ENCODE measurements around the gene FOXJ3. TPM values are rescaled to one million over a fixed set of nuclear protein-coding genes. Genes with fewer than 3 reads are reported as not detected.

Gene FOXJ3
- total and polyA plus RNA-seq, 2 of the 4 experiments (the other 2 are of a cell fraction) = 16.7 to 30.5 TPM

DNA sequence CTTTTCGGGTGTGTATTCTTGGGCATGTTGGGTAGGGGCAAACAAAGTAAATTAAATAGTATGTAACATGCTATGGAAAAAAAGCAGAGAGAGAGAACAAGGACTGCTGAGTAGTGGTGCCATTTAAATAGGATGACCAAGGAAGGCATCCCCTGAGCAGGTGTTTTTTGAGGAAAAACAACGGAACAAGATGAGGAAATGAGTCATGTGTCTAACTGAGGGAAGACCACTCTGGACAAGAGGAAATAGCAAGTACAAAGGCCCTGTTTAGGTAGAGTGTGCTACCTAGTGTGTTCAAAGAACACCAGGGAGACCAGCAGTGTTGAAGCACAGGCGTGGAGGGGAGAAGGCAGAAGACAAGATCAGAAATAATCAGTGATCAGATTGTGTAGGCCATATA is 150.4 kb downstream of the FOXJ3 start:
- no peak overlapping the region for H2AFZ ChIP-seq (replicated peaks; ENCODE audit: low read length, poor library complexity)
- no peak overlapping the region for H2BK15ac ChIP-seq (ENCODE audit: low read depth, low read length)
- ATAC-seq (ENCODE audit: low read depth) (no peak), DNase-seq (no peak)
- 92% methylated on average over 2 of the region's 3 CpGs; no CpG with 5 or more reads in 1 of the 2 experiments for WGBS, 2 experiments (ENCODE audit: extremely low coverage in 2 of 2, insufficient read length in 1 of 2)
- H3K23ac ChIP-seq (ENCODE audit: low read depth, low read length) = no peak overlapping the region
- CTCF ChIA-PET = interaction anchor here (0.7 kb wide), 1 partner anchor 171 kb away, joined by 4 read pairs; no protein-coding TSS in a partner anchor
- H3K27ac ChIP-seq (ENCODE audit: insufficient read depth, low read length) = no peak overlapping the region
- H3K14ac ChIP-seq (replicated peaks; ENCODE audit: low read depth, low read length) = no peak overlapping the region
- H2AK5ac ChIP-seq (ENCODE audit: low read depth, low read length) = no peak overlapping the region
- no TSS peak for BruUV-seq (replicated peaks)
- peaks cover 0 to 13% of the 10 kb centered on the region in 2 experiments; a peak in 2 of 4 replicates for H3K79me1 ChIP-seq (ENCODE audit: low read depth in 1 of 2, low read length in 2 of 2)
- H3K9me1 ChIP-seq (ENCODE audit: insufficient read depth, low read length) = 0 out of 2 replicates have a peak, but pooled peaks cover 2% of the 10 kb centered on the region
- no peak overlapping the region for H2AK9ac ChIP-seq (replicated peaks; ENCODE audit: low read depth, low read length, poor library complexity)
- in situ Hi-C loops (cut with MboI; ENCODE audit: low sequenced_read_pairs) (no loop called here), dilution Hi-C loops (cut with HindIII; ENCODE audit: low sequenced_read_pairs, unreplicated experiment) (no loop called here), intact Hi-C loops (cut with micrococcal nuclease) (no loop called here)
- TF ChIP-seq NFE2L2 (IDR thresholded peaks at IDR 0.05; ENCODE audit: low read depth, low read length) = no peak
- no peak for TF ChIP-seq MXI1 (IDR thresholded peaks at IDR 0.05; ENCODE audit: borderline replicate concordance, low read depth, low read length)
- TF ChIP-seq, protein P1, sequence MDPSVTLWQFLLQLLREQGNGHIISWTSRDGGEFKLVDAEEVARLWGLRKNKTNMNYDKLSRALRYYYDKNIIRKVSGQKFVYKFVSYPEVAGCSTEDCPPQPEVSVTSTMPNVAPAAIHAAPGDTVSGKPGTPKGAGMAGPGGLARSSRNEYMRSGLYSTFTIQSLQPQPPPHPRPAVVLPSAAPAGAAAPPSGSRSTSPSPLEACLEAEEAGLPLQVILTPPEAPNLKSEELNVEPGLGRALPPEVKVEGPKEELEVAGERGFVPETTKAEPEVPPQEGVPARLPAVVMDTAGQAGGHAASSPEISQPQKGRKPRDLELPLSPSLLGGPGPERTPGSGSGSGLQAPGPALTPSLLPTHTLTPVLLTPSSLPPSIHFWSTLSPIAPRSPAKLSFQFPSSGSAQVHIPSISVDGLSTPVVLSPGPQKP (IDR thresholded peaks at IDR 0.05; ENCODE audit: borderline replicate concordance, low read depth, low read length) = no peak
- TF ChIP-seq, protein P2, sequence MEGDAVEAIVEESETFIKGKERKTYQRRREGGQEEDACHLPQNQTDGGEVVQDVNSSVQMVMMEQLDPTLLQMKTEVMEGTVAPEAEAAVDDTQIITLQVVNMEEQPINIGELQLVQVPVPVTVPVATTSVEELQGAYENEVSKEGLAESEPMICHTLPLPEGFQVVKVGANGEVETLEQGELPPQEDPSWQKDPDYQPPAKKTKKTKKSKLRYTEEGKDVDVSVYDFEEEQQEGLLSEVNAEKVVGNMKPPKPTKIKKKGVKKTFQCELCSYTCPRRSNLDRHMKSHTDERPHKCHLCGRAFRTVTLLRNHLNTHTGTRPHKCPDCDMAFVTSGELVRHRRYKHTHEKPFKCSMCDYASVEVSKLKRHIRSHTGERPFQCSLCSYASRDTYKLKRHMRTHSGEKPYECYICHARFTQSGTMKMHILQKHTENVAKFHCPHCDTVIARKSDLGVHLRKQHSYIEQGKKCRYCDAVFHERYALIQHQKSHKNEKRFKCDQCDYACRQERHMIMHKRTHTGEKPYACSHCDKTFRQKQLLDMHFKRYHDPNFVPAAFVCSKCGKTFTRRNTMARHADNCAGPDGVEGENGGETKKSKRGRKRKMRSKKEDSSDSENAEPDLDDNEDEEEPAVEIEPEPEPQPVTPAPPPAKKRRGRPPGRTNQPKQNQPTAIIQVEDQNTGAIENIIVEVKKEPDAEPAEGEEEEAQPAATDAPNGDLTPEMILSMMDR (conservative IDR thresholded peaks at IDR 0.05; ENCODE audit: low read depth, low read length) = no peak
- TF ChIP-seq MAZ (IDR thresholded peaks at IDR 0.05; ENCODE audit: borderline replicate concordance, low read depth, low read length) = no peak
- TF ChIP-seq RFX5 (IDR thresholded peaks at IDR 0.05; ENCODE audit: low read depth, low read length) = no peak
- TF ChIP-seq POLR2A (IDR thresholded peaks at IDR 0.05; ENCODE audit: low read depth, low read length) = no peak
- TF ChIP-seq SMC3 (IDR thresholded peaks at IDR 0.05; ENCODE audit: low read depth, low read length) = no peak
- TF ChIP-seq, protein P3, sequence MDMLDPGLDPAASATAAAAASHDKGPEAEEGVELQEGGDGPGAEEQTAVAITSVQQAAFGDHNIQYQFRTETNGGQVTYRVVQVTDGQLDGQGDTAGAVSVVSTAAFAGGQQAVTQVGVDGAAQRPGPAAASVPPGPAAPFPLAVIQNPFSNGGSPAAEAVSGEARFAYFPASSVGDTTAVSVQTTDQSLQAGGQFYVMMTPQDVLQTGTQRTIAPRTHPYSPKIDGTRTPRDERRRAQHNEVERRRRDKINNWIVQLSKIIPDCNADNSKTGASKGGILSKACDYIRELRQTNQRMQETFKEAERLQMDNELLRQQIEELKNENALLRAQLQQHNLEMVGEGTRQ (IDR thresholded peaks at IDR 0.05; ENCODE audit: low read depth, low read length) = no peak
- no peak for TF ChIP-seq RCOR1 (IDR thresholded peaks at IDR 0.05; ENCODE audit: insufficient replicate concordance, low read length)
- H4K91ac ChIP-seq (ENCODE audit: insufficient read depth, low read depth, low read length) = no peak overlapping the region
- H2BK20ac ChIP-seq (ENCODE audit: low read depth, low read length) = no peak overlapping the region
- no peak overlapping the region for H3K4ac ChIP-seq (ENCODE audit: low read depth, low read length)
- H2BK5ac ChIP-seq (ENCODE audit: low read depth, low read length, poor library complexity, severe bottlenecking) = no peak overlapping the region
- no peak overlapping the region for H3K4me2 ChIP-seq (ENCODE audit: low read depth, low read length)
- no peak overlapping the region for H3K9ac ChIP-seq (ENCODE audit: low read depth, low read length)
- no peaks in the 10 kb centered on the region for H3K27me3 ChIP-seq (ENCODE audit: control insufficient read depth, insufficient read depth, low read length)
- H3K56ac ChIP-seq (ENCODE audit: extremely low read depth, insufficient read depth, low read length) = no peak overlapping the region
- H4K5ac ChIP-seq (ENCODE audit: low read depth, low read length) = no peak overlapping the region
- POLR2A ChIA-PET (ENCODE audit: unreplicated experiment) = no interaction called here
- H3K18ac ChIP-seq (ENCODE audit: low read depth, low read length) = no peak overlapping the region
- H3K4me3 ChIP-seq (ENCODE audit: insufficient read depth, low read depth, low read length) = no peak overlapping the region
- H2BK120ac ChIP-seq (ENCODE audit: low read depth, low read length) = no peak overlapping the region
- no peaks in the 10 kb centered on the region for H3K9me3 ChIP-seq (ENCODE audit: control insufficient read depth, insufficient read depth, low read length)
- no peaks in the 10 kb centered on the region; the same call in 1 of the 2 replicates for H4K20me1 ChIP-seq (ENCODE audit: insufficient read depth, low read length)
- H3K36me3 ChIP-seq (ENCODE audit: control insufficient read depth, insufficient read depth, low read length) = peaks cover 18% of the 10 kb centered on the region
- no peak overlapping the region for H4K8ac ChIP-seq (ENCODE audit: low read depth in 2 of 2, low read length in 2 of 2)
- H3K4me1 ChIP-seq (ENCODE audit: control insufficient read depth, insufficient read depth, low read length) = peaks cover 2% of the 10 kb centered on the region

Measured in IMR-90 (cell line).